Epithelial cell of esophagus (primary cell): ENCODE data around the gene GJA4.
"Not testable (repeated sequence)": the region's sequence is repeated elsewhere in the genome, so short reads cannot be mapped to it uniquely, and the experiment has no call there.

ENCODE experiments used
- DNase-seq: peaks from one replicate; pipeline ENCODE4 v3.0.0; 2010; ENCODE audit warnings: low read depth
- H3K4me3 ChIP-seq: 2 replicates; pipeline ENCODE4 v1.5.1; 2011; ENCODE audit warnings: mild to moderate bottlenecking, low read length, control low read depth
- CTCF ChIP-seq: IDR thresholded peaks from 2 replicates; pipeline ENCODE4 v1.5.1; 2011; ENCODE audit warnings: low read depth, mild to moderate bottlenecking, low read length, control low read depth, inconsistent platforms; ENCODE audit not compliant: insufficient read depth; ENCODE audit errors: missing control alignments

GJA4 gene

GRCh38 chr1:34768856-34769255 is 23.9 kb upstream of the GJA4 start:
- TF ChIP-seq CTCF, result no peak
- no peak for DNase-seq
- H3K4me3 ChIP-seq, result no peak overlapping the region

- peak; percentile 73 for DNase-seq
- no peak for TF ChIP-seq CTCF
- no peak overlapping the region for H3K4me3 ChIP-seq
These were observed 21.8 kb upstream of the GJA4 start for GRCh38 chr1:34770891-34771504.

- no peak overlapping the region for H3K4me3 ChIP-seq
- DNase-seq, result no peak
- no peak for TF ChIP-seq CTCF
These were observed 21.0 kb upstream of the GJA4 start for GRCh38 chr1:34771573-34772371.

GRCh38 chr1:34773114-34773513 is 19.7 kb upstream of the GJA4 start:
- DNase-seq, H3K4me3 ChIP-seq: not testable (repeated sequence)

GRCh38 chr1:34774957-34775356 is 17.8 kb upstream of the GJA4 start:
- DNase-seq, result no peak
- no peak overlapping the region for H3K4me3 ChIP-seq
- TF ChIP-seq CTCF, result no peak

GRCh38 chr1:34776911-34777310 is 15.9 kb upstream of the GJA4 start:
- no peak for TF ChIP-seq CTCF
- no peak for DNase-seq
- no peak overlapping the region for H3K4me3 ChIP-seq

GRCh38 chr1:34777519-34778321 is 15.1 kb upstream of the GJA4 start:
- TF ChIP-seq CTCF, result no peak
- no peak for DNase-seq

More at GRCh38 chr1:34777519-34778321, 15.1 kb upstream of the GJA4 start:
- H3K4me3 ChIP-seq, result no peak overlapping the region
